RKO (cell line): ENCODE data around the gene HNRNPC.

ENCODE experiments used
- DNase-seq: peaks from one replicate; pipeline ENCODE4 v3.0.0-alpha.2; 2016; ENCODE audit warnings: low spot score

The HNRNPC gene

GRCh38 chr14:21210023-21210422 lies 59.2 kb downstream of the HNRNPC start:
- DNase-seq = no peak

DNA sequence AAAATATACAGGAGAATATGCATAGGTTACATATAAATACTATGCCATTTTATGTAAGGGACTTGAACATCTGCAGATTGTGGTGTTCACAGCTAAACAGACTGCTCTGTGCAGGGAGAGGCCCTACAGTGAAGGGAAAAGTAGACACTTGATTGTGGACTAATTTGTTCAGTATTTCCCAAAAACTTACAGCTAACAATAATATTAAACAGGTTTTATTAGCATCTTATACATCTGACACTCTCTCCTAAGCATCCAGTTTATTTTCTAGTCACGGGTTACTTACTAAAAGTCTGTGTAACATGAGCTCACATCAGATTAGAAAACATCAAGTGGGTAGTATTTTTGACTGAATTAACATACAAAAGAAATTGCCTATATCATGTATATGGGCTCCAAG lies 60.1 kb downstream of the HNRNPC start:
- no peak for DNase-seq

DNA sequence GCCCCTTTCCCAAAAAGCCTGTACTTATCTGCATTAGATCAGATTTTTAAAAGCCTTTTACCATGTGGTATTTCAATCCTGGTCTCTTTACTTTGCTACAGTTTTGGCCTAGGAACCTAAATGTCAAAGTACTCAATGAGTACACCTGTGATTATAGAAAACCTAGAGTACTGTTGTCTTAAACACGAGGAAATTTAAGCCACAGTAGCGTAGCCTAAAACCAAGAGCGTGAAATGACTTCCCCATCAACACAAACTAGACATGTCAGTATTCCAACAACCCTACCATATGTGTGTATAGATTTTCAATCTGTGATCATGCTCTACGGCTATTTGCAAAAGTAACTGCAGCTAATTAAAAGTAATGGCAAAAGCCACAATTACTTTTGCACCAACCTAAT lies 60.7 kb downstream of the HNRNPC start:
- no peak for DNase-seq

DNA sequence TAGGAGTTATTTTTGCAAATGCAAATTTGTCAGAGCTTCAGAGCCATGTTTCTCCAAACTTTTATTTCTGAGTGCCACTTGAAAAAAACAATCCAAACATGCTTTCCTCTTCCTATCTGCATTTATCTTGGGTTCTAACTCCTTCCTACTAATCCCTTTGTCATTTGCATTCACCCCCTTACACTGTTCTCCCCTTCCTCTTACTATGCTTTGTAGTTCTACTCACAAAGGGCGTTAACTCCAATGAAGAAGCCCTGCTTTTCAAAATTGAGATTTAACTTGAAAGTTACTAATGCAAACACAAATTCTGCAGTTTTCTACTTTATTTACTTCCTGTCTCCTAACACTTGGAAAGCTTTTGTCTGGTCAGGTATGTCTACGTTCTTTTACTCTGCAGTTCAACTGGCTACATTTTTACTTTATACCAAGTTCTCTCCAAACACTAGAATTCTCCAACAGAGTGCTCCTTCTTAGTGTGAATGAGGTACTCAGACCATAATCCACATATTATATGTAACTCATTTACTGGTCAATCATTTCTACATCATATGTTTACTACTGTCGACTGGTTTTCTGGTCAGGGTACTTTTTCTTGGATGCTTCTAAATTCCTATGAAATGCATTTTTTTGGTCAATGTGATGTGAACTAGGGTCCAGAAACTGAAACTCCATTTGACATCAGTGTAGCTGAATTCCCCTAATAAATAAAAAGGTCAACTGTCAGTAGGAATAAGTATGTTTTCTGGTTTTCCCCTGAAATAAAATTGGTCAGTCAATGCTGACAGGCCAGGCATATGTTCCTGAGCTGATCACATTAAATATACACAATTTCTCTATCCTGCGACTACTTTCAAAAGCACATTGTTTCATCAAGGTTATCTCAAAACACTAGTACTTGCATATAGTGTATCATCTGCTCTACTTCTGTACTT lies 62.2 kb downstream of the HNRNPC start:
- no peak for DNase-seq

GRCh38 chr14:21205678-21206581 lies 63.3 kb downstream of the HNRNPC start:
- no peak for DNase-seq

DNA sequence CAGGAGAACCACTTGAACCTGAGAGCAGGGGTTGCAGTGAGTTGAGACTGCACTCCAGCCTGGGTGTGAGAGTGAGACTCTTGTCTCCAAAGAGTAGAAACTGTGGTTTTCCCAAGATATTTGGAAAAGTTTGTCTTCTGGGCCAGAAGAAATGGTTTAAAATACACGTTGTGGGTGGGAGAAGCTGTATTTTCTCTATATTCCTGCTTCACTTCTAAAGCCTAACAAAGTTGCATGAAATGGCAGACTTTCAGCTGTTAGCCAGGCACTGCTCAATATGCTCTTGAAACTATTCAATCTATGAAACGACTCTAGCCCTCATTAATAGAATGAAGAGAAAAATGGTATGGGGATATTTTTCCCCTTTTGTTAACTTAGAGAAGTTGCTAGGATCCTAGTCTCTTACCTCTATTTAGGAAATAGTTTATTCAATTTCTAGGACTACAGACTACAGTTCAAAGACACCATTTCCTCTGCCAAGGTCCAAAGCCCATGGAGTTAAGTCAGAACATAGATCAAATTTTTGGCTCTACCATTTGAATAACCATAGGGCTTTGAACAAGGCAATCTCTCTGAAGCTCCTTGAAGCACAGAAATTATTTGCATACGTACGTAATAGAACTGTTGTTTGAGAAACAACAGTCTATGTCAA lies 64.1 kb downstream of the HNRNPC start:
- DNase-seq = no peak

DNA sequence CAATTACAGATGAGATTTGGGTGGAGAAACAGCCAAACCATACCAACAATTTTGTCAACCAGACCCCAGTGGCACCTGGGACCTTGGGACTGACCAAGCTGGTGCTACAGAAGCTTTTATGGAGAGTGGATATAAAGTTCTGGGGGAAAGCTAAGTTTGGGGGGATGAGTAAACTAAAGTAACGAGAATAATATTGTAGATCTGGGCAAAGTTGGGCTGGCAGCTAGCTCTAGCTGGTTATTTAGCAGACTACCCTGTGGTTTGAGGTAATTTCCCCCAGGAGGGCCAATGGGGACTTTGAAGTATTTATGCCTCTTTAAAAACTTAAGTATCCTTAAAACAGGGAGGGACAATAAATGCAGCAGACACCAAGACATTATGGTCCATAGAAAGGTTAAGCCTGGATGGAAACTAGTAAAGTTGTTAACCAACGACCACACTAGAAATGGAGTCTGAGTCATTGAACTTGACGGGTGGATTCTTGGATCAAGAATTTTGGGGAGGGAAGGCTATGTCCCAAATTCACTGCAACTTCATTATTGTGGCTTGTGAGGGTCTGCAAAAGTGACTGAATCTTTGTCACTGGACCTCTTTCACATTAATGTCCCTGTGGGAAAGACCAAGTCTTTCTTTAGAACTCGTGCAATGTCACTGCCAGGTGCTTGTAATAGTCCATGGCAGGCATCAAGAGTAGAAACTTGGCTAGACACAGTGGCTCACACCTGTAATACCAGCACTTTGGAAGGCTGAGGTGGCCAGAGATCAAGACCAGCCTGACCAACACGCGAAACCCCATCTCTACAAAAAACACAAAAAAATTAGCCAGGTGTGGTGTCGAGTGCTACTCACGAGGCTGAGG lies 64.8 kb downstream of the HNRNPC start:
- DNase-seq = no peak

DNA sequence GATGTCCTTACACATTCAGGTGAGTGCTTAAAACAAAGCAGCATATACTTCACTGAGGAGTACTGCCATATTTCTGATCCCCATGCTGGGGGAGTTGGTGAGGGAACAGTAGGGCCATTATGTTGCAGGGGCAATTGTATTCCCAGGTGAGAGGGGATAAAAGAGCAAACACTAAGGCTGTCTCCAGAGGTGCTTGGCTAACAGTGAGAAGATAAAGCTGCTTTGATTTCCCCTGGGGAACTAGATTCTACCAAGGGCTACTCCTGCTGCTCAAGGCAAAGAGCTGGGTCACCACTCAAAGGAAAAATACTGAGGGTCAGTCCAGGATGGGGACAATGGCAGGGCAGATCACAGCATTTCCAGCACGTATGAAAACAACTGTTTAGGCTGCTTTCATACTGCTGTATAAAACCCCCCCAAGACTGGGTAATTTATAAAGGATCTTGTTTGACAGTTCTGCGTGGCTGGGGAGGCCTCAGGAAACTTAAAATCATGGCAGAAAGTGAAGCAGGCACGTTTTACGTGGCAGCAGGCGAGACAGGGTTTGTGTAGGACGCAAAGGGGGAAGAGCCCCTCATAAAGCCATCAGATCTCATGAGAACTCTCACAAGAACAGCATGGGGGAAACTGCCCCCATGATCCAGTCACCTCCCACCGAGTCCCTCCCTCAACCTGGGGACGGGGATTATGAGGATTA lies 65.6 kb downstream of the HNRNPC start:
- DNase-seq = no peak

DNA sequence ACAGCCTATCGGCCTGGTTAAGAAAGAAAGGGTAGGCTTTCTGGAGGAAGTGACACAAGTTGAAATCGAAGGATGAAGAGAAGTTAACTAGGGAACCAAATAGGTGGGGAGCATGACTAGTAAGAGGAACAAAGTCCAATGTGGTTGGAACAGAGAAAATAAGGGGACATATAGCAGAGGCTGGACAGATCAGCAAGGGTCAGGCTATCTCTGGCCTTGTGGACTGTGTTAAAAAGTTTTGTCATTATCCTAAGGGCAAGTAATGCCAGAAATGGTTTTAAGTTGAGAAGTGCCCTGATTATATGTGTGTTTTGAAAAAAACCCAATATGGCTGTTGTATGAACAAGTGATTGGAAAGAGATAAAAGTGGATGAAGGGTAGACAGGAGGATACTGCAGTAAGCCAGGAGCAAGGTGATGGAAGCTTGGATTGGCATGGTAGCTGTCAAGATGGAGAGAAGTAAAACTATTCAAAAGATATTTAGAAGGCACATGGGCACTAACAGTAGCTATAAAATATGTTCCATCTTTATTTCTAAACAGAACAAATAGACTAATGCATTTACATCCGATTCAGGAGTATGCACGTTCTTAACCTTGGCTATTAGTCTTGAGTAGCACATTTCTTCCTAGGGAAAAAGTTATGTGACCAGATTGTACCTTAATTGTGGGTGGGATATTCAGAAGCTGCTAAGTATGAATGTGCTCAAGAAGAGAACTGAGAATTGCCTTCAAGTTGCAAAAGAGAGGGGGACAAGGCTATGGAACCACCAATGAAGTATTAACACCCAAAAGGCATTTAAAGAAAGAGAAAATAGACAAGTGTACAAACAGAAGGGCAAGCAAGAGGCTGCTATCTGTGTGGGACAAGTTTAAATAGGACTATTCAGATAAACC lies 66.5 kb downstream of the HNRNPC start:
- no peak for DNase-seq

DNA sequence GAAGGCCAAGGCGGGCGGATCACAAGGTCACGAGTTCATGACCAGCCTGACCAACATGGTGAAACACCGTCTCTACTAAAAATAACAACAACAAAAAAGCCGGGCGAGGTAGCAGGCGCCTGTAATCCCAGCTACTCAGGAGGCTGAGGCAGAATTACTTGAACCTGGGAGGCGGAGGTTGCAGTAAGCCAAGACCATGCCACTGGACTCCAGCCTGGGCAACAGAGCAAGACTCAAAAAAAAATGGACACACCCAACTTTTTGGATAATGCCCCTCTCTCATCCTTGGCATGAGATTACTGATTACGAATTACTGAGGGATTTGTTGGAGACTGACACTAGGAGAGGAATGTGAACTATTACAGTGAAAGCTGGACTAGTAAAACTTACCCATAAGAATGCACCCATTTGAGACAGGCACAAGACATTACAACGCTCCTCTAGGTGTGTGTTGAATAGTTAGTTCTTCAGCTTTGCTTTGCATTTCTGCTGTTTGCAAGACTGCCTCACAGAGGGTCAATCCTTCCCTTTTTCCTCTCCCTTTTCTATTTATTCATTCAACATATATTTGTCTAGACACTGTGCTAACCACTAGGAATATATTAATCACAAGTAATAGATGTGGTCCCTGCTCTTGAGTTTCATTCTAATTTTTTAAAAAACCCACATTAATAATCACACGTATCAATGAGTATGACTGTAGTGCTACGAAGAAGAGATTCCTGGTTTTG lies 67.3 kb downstream of the HNRNPC start:
- DNase-seq = no peak

DNA sequence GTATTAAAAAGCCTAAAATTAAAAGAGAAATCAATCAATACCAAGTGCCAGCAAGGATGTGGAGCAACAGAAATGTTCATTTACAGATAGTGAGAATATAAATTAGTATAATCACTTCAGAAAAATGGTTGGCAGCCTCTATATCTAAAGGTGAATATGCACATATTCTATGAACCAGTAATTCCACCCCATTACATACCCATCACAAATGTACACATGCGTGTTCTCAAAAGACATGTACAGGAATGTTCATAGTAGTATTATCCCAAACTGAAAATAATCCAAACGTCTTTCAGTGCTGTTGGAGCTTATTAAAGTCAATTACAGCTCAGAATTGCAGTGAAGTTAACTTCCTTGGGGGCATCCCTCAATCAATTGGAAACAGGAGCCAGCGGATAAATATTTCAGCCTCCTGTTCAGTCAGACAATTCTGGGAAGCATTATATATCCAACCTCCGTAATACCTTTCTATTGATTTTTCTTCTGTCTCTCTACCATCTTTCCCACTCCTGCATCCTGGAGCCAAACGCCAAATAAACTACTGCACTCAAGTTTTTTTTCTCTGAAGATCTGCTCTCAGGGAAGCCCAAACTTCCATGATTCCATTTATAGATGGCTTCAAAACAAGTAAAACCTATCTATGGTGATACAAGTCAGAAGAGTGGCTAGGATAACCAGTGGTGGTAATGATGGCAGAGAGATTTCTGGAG lies 68.3 kb downstream of the HNRNPC start:
- no peak for DNase-seq

DNA sequence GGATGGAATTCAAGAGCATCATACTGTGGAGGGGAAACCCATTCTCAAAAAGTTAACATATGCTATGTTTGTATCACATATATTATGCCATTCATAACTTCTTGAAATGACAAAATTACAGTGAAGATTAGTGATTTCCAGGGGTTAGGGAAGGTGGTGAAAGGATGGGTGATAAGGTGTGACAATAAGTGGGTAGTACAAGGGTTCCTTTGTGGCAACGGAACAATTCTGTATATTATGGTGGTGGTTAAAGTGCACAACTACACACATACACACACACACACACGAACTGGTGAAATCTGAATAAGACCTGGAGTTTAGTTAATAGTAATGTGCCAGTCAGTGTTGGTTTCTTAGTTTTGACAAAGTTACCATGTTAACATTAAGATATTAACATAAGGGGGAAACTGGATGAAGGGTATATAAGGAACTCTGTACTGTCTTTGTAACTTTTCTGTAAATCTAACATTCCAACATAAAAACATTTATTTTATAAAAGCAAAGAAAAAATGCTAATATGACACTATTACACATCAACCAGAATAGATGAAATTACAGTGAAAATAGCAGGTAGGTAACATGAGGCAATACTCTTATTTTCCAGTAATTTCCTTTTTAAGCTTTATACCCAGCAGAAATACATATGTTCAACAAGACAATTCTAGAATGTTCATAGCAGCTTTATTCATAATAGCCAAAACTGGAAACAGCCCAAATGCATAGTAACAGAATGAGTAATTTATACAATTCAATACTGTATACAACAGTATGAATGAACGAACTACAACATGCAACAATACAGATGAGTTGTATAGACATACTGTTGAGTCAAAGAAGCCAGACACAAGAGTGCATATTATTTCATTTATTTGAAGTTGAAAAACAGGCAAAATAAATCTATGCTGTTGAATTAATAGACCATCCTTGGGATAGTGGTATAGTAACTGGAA lies 69.4 kb downstream of the HNRNPC start:
- DNase-seq = no peak

DNA sequence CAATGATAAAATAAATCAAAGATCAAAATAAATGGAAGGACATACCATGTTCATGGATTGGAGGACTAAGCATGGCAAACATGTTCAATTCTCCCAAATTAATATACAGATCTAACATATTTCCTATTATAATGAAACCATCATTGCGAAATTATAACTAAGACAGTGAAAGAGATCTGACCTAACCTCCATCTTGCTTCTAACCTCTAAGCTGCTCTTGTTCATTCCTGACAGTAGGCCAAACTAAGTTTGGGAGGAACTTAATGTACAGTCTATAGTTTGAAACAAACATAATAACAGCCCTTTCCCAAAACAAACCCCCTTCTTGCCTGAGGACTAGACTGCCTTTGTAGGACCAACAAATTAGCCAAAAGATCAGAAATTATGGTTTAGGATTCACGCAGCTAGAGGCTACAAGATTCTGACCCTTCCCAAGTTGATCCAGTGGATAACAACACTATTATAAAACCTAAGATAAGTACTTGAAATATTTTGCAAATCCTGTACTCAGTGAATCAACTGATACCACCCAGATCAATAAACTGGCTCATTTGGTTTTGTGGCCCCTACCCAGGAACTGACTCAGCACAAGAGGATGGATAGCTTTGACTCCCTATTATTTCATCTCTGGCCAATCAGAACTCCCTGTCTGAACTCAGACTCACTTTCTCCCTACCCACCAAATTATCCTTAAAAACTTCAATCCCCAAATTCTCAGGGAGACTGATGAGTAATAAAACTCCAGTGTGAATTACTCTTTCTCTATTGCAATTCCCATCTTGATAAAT lies 71.6 kb downstream of the HNRNPC start:
- DNase-seq = no peak

DNA sequence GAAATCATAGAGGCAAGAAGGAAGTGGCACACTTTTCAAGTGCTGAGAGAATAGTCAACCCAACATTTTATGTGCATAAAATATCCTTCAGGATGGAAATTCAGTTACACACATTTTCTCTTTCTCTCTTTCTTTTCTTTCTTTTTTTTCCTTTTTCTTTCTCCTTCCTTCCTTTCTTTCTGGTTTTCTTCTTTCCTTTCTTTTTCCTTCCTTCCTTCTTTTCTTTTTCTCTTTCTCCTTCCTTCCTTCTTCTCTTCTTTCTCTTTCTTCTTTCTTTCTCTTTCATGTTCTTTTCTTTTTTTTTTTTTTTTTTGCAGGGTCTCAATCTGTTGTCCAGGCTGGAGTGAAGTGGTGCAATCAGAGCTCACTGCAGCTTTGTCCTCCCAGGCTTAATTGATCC lies 74.6 kb downstream of the HNRNPC start:
- DNase-seq = no peak

DNA sequence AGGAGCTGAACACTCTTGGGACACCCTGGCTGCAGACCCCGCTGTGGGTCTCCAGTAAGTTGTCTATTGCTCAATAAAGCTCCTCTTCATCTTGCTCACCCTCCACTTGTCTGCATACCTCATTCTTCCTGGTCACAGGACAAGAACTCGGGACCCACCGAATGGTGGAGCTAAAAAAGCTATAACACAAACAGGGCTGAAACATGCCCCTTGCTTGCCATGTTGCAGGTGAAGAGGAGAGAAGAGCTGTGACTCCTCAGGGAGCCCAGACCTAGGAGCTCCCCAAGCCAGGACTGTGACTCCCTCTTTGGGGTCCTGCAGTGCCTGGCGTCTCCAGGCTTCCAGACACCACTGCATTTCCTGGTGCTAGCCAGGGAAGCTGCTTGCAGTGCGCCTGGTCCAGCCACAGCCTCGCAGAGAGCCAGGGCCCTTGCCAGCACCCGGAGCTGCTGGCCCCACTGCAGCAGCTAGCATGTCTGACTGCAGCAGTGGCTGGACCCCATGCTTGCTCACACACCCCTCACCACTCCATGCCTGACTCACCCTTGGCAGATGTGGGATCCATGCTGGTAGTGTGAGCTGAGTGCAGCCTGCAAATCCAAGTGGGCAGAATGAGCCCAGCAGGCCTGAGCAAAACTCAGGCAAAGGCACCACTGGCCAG lies 76.2 kb downstream of the HNRNPC start:
- no peak for DNase-seq

GRCh38 chr14:21192447-21192822 lies 76.8 kb downstream of the HNRNPC start:
- no peak for DNase-seq
